Hepatocyte (in vitro differentiated cells): ENCODE measurements around the gene CNDP1.

Experiments
- CTCF ChIP-seq: fragments of 200-600 bp; sonication (generic); IDR thresholded peaks from 2 replicates; pipeline ENCODE4 v1.5.1; 2016; ENCODE audit warnings: antibody characterized with exemption, mild to moderate bottlenecking; ENCODE audit not compliant: poor library complexity
- EZH2 ChIP-seq: fragments of 200-600 bp; sonication (generic); IDR thresholded peaks from 2 replicates; pipeline ENCODE4 v1.6.1; 2016; ENCODE audit warnings: antibody characterized with exemption, mild to moderate bottlenecking, borderline replicate concordance

DNA sequence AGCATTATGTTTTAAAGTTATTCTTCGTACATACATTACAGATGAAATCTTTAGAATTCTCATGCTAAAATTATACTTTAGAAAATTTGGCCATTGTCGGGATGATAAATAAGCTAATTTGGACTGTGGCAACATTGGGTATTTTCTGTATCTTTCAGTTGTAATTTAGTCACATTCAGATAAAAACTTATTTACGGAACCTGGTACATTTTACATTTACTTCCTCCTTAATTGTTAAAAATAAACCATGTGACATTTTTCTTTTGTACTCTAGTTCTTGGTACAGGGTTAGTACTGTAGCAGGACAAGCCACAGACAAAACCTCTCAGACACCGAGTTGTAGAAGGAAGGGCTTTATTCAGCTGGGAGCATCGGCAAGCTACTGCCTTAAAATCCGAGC, 33.9 kb upstream of the CNDP1 start:
- TF ChIP-seq EZH2 (no peak), CTCF (no peak)
